NOMO-1 (cell line): ENCODE measurements around the gene TSHR.

Source experiments
- DNase-seq, 2 experiments: peaks; one replicate each; lab custom pipeline; 2025; ENCODE audit not compliant: unreplicated experiment in 2 of 2; lab: John Stamatoyannopoulos, UW

The TSHR gene

DNA sequence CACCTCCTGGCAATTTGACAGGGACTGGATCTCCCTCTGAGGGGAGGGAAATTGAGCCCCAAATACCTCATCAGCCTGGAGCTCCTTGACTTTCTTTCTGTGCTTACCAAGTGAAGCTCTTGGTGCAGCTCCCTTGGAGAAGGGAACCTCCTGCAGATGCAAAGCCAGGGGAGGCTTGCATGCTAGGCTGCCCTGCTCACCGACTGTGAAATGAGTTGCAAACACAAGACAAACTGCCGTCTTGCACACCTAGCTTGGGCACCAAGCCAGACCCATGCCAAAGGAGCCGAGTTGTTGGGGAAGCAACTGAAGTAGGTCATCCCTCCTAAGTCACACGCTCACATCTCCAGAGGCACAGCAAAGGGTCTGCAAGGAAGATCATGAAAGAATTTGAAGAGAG lies 170.1 kb downstream of the TSHR start:
- DNase-seq: no peak

DNA sequence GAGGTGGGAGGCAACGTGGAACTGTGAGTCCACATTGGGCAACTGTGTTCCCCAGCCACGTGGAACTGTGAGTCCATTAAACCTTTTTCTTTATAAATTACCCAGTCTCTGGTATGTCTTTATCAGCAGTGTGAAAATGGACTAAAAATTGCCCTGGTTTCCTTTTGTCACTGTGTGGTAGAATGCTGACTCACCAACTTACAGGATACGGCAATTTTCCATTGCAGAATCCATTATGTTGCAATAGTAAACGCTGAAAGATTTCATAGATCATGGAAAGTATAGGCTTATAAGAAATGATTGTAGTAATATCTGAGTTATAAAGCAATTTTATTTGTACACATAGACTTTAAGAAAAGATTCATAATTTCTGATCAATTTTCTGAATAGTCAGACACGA lies 172.4 kb downstream of the TSHR start:
- DNase-seq: peak; percentile 14 to 79

GRCh38 chr14:81129242-81129641 lies 173.8 kb downstream of the TSHR start:
- no peak for DNase-seq

- DNase-seq: no peak
Observed at GRCh38 chr14:81132468-81132867, 177.0 kb downstream of the TSHR start.

DNA sequence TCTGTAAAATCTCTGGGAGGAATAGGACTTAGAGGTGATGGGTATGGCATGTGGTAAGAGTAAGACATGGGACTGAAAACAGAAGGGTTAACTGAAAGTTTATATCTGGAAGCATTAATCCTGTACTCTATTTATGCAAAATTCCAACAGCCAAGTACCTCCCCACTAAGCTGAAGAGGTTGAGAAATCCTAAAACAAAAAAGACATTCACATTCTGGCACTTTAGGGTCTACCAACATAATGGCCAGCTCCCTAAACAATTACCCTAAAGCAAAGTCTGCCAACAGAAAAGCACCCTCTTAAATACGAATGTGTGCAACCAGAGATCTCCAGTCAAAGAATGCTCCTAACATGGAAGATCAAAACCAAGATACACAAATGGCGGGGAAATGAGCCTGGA lies 178.0 kb downstream of the TSHR start:
- DNase-seq: no peak

- no peak for DNase-seq
Observed at GRCh38 chr14:81137316-81137715, 181.9 kb downstream of the TSHR start.

DNA sequence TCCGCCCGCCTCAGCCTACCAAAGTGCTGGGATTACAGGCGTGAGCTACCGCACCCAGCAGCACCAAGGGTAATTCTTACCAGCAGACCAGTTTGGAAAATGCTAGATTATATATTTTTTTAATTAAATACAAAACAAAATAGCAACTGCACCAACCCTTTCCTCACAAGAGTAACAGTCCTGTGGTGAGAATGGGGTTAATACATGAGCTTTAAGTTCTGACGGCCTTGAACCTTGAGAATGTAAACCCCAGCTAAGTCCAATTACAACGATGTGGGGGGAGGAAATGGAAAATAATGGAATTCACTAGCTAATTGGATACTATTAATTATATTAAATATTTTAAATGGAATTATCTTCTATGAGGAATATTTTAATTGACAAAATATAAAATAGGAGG lies 183.0 kb downstream of the TSHR start:
- no peak for DNase-seq

- no peak for DNase-seq
Observed at GRCh38 chr14:81141426-81141825, 186.0 kb downstream of the TSHR start.

GRCh38 chr14:81143793-81144192 lies 188.4 kb downstream of the TSHR start:
- no peak for DNase-seq

DNA sequence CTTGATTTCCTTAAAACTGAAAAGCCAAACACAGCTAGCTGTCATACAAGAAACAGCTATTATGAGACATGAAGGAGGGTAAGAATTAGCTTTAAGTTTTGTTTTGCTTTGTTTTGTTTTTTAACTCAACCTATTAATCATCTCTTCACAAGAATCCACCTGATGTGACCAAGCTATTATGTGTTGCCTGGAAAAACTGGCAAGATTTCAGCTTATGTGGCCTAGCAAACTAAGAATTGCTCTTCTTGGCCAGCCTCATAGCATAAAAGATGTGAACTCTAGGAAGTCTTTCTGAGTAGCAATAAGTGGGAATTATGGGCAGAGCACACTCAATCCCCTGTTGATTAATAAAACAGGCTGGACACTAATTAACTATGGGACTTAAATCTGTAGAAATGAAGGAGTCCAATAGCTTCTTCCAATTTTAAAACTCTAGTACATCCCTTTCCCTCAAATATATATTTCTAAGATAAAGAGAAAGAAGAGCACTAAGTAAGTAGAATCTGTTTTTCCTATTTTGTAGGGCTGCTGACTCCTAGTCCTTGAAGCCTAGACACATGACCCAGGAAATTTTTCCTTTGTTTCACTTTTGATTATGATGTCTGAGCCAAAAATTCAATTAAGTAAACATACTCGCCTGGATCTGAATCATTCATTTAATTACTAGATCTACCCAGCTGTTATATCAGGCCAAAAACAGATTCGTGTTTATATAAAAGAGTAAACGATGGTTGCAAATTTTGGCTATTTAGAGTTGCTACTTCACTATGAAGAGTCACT lies 189.6 kb downstream of the TSHR start:
- DNase-seq: no peak

DNA sequence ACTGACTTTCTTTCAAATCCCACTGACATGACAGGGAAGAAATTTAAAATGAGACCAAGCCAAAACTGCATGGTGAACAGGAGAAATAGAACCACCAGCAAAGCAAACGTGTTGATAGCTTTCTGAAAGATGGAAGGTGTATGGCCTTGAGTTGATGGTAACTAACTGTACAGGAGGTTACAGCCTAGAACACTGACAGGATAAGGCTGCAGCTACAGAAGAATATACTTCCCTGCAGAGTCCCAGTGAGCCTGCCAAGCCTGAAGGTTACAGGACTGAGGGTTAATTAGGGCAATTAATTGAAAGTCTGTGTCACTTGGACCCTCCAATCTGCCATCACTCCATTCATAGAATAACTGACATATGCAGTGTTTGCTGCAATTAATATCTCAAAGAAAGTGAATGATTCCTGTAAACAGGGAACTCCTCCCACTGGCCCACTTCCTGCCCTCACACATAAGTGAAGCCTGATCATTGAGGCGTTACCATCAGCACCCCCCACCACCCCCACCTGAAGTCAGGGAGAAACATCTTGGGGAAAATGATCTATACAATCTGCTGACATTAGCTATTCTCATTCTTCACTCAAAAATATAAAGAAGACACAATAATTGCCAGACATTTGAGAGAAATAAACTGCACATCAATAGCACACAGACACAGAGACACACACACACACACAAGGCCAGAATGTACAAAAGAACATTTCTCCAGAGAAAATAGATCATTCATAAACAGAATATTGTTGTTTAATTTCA lies 191.9 kb downstream of the TSHR start:
- no peak for DNase-seq

GRCh38 chr14:81148635-81149034 lies 193.2 kb downstream of the TSHR start:
- no peak for DNase-seq

- DNase-seq: no peak
Observed at GRCh38 chr14:81153187-81153586, 197.8 kb downstream of the TSHR start.

- peak; percentile 54 to 79 for DNase-seq
Observed at GRCh38 chr14:81157431-81157830, 202.0 kb downstream of the TSHR start.

- no peak for DNase-seq
Observed at GRCh38 chr14:81161088-81161487, 205.7 kb downstream of the TSHR start.

DNA sequence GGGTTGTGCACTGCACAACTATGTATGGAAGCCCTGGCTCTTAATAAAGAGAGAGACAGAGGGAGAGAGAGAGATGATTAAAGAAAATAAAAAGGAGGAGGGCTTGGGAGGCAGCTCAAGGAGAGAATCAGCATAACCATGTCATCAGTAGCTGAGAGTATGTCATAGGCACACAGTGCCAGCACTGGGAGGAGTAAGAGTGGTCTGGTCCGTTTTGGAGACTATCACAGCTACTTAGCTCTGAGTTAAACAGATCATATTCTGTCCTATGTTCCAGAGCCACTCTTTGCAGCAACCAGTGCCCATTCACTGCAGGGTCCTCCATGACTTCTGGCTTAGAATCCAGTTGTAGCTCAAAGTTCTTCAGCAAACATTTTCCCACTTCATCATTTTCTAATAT lies 206.3 kb downstream of the TSHR start:
- no peak for DNase-seq

DNA sequence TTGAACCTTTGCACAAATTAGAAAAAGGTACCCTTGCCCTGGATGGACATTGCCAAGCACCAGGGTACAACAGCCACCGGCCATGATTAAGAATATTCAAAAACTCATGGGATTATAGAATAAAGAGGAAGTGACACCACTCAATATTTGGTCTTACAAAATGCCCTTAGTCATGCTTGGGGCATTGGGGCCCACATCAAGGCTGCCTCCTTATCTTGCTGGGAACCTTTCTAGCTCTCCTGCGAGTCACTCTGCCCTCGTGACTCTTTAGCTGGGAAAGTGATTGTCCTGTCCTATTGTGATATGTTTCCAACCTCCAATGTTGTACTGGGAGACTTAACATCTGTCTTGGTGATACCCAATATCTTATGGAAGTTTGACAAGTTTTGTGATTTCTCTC lies 207.5 kb downstream of the TSHR start:
- peak; percentile 74 to 87 for DNase-seq

DNA sequence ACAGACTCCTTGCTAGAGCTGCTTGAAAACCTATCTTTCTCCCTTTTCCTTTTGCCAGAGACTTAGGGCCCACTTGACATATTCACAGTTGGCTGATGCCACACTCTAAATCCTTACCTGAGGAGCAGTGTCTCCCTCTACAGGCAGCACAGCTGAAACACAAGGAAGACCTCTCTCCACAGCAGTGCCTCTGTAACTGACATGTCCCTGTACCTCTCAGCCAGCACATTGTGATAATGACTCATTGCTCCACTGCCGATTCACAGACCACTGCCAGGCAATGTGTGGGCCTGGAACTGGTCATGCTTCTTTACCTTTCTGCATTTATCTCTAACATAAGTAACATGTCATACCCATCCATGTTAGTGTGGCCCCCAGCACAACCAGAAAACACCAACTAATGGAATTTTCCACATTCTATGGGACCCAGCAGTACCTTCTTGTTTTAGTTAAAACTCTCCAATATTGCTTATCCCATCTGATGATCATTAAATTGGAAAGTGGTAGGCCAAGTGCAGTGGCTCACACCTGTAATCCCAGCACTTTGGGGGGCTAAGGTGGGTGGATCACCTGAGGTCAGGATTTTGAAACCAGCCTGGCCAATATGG lies 208.8 kb downstream of the TSHR start:
- DNase-seq: peak; percentile 14 to 65

DNA sequence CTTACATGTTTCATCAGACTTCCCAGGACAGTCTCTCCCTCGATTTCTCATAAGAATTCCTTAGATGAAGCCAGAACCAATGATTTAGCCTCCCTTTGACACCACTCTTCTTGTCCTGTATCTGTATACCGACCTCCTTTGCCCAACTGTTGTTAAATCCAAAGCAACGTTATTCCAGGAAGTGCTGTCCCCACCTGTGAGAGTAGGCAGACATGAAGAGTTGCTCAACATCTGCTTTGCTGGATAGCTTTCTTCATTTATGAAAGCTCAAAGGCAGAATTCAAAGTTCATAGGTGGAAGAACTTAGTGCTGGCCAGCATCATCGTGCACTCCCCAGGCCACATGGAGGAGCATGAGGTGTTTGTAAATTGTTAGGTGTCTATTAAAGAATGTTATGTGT lies 209.8 kb downstream of the TSHR start:
- peak in 1 of 2 experiments; percentile 31 for DNase-seq

DNA sequence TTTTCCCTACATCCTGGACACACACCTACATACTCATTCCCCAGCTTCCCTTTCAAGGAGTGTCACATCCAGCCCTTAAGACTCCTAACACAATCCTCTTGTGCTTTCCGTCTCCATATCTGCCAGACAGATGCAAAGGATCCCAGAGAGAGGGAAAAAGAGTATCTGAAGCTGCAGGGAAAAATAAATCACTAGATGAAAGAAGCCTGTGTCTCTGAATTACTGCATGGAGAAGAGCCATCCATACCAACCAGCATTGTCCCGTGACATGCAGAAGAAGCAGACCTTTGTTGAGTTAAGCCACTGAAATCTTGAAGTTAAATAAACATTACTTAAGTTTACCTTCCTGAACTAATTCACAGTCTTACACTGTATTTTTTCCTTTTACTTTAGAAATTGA lies 210.7 kb downstream of the TSHR start:
- DNase-seq: no peak

DNA sequence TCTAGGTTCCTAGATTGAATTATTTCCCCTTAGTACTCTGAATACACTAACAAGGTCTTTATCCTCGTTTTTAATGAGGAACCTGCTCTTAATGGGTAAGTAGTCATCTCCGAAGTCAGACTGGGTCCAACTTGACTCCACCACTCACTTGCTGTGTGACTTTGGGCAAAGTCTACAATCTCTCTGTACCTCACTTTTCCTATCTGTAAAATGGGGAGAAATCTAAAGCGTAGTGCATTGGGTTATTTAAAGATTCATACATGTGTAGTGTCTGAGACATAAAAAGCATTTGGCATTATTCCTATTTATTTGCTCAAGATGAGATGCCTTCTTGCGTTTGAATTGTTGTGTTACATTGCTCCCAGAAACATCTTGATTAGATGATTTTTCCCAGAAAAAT lies 213.8 kb downstream of the TSHR start:
- DNase-seq: no peak

- peak in 1 of 2 experiments; percentile 59 for DNase-seq
Observed at GRCh38 chr14:81169711-81170103, 214.3 kb downstream of the TSHR start.
